NCI-H510A treated with DMSO at 0.1 percent for 48 hours (cell line): Measurements from ENCODE around the gene SVOP.
"Not testable (repeated sequence)": the region's sequence is repeated elsewhere in the genome, so short reads cannot be mapped to it uniquely, and the experiment has no call there.

Source experiments
- DNase-seq: peaks from one replicate; lab custom pipeline; 2025; lab: John Stamatoyannopoulos, UW

The SVOP gene

DNA sequence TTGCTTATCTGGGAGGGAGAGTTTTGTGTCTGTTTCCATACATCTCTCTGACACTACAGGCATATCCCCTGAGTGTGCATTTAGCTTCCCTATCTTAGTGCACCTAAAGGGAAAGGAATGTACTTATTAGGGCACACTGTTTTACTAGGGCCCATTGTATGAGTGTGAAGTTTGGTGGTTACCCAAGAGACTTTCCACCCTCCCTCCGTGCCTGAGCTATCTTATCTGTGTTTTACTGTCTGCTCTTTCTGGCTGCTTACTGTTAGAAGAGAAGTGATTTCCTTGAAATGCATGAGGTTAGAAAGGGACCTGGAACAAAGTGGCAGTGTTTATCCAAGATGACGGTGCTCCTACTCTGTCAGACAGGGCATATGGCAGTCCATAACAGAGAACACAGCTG lies 8.5 kb upstream of the SVOP start:
- DNase-seq = no peak

DNA sequence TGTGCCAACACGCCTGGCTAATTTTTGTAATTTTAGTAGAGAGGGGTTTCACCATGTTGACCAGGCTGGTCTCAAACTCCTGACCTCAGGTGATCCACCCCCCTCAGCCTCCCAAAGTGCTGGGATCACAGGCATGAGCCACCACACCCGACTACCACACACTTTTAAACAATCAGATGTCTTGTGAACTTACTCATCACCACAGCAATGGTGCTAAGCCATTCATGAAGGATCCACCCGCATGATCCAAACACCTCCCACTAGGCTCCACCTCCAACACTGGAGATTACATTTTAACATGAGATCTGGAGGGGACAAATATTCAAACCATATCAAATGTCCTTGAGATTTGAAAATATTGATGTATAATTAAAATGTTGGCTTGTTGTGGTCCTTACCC lies 7.8 kb upstream of the SVOP start:
- not testable (repeated sequence) for DNase-seq

DNA sequence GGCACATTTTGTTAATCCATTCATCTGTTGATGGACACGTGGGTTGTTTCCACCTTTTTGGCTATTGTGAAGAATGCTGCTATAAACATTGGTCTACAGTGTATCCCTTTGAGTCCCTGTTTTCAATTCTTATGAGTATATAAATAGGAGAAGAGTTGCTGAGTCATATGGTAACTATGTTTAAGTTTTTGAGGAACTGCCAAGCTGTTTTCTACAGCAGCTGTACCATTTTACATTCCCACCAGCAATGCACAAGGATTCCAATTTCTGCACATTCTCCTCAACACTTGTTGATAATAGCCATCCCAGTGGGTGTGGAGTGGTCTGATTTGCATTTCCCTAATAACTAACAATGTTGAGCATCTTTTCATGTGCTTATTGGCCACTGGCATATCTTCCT lies 6.9 kb upstream of the SVOP start:
- no peak for DNase-seq

DNA sequence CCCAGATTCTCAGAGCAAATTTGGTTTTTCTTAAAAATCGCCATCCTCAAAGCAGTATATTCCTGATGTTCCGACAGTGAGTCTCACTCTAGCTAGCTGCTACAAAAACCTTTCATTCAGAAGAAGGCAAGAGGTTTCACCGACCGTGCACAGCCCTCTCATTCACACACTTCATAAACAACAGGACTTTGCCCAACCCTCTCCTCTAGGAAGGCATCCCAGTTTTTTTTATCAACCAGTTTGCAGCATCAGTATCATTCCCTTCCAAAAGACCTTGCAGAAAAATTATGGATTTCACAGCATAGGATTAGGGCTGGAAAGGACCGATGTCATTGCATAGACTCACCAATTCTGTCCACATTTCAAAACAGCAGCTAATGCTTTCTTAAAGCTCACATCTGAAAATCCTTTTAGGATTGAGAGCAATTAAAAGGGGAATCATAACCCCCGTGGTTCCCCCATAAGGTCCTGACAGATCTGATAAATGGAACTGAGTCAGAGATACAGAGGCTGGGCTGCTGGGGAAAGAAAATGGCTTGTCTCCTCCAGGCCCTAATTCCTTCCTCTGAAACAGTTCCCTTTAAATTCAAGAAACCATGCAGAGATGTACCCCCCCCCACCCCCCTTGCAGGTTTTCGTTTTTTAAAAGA lies 597 bp downstream of the SVOP start:
- peak; percentile 34 for DNase-seq

DNA sequence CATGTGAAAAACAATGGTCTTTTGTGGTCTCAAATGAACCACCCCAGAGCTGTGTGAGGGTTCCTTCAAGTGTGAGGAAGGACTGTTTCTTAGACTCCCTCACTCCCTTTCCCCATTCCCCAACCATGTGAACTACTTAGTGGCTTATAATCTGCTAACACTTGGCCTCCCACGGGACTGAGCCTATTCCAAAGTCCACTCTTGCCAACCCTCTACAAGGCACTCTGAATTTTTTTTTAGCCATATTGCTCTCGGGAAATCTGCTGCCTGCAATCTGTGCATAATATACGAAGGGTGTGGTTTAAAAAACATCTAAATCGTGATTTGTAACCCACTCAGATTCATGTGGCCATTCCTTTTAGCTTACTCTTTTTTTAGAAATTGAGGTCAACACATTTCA lies 2.6 kb downstream of the SVOP start:
- DNase-seq = no peak

DNA sequence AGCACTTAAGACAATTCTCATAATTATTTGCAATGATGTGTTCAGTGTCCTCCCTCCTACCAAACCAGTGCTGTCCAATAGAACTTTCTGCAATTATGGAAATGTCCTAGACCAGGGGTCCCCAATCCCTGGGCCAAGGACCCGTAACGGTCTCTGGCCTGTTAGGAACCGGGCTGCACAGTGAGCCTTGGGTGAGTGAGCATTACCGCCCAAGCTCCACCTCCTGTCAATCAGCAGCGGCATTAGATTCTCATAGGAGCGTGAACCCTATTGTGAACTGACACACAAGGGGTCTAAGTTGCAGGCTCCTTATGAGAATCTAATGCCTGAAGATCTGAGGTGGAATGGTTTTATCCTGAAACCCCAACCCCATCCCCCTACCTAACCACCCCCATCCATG lies 3.9 kb downstream of the SVOP start:
- DNase-seq = no peak

DNA sequence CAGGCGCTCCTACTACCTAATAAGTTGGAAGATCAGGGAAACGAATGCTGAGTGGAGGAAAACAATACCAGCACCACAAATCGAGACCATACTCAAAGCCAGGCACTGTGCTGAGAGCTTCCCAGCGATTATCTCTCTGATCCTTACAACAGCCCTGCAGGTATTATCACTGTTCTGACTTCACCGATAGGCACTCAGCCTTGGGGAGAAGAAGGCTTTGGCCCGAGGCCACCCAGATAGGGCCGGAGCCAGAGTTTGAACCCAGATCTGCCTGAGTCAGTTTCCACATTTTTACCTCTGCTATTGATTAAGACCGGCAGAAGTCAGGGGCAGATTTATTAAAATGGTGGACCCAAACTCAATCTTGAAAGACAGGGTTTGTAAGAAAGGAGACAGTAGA lies 4.9 kb downstream of the SVOP start:
- DNase-seq = no peak

DNA sequence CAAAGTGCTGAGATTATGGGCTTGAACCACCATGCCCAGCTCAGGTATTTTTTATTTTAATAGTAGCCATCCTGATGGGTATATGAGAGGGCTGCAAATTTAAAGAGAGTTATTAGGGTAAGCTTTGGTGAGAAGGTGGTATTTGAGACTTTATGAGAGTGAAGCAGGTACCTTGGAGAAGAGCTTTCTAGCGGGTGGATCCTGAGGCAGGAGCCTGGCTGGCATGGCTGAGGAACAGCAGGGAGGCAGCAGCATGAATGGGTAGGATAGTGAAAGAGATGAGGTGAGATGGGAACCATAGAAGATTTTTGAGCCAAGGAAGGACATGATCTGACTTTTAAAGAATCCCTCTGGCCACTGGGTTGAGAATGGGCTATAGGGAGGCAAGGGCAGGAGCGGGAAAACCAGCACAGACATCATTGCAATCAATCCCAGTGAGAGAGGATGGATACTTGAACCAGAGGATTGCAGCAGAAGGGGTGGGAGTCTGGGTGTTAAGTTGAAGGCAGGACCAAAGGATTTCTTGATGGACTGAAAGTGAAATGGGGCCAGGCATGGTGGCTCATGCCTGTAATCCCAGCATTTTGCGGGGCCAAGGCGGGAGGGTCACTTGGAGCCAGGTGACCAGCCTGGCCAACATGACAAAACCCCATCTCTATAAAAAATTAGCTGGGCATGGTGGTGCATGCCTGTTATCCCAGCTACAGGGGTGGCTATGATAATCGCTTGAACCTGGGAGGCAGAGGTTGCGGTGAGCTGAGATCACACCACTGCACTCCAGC lies 5.7 kb downstream of the SVOP start:
- DNase-seq = no peak

DNA sequence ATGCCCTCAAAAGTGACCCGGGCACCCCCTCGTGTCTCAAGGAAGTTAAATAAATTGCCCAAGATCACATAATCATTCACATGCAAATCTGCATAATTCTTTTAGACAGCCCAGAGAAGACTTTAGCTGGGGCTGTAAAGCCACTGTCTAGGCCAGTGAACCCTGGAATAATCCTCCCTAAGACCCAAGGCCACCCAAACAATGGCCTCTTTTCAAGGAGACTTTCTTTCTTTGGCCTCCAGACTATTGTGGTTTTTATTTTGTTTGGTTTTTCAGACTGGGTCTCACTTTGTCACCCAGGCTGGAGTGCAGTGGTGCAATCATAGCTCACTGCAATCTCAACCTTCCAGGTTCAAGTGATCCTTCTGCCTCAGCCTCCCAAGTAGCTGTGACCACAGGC lies 10.6 kb downstream of the SVOP start:
- no peak for DNase-seq

DNA sequence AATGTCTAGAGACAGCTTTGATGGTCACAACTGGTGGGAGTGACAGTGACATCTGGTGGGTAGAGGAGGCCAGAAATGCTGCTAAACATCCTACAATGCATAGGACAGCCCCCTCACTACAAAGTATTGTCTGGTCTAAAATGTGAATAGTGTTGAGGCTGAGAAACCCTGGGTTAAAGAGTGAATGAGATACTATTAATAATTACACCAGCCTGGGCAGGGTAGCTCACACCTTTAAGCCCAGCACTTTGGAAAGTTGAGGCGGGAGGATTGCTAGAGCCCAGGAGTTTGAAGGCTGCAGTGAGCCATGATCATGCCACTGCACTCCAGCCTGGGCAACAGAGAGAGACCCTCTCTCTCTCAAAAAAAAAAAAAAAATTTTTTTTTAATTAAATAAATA lies 11.1 kb downstream of the SVOP start:
- DNase-seq = no peak

DNA sequence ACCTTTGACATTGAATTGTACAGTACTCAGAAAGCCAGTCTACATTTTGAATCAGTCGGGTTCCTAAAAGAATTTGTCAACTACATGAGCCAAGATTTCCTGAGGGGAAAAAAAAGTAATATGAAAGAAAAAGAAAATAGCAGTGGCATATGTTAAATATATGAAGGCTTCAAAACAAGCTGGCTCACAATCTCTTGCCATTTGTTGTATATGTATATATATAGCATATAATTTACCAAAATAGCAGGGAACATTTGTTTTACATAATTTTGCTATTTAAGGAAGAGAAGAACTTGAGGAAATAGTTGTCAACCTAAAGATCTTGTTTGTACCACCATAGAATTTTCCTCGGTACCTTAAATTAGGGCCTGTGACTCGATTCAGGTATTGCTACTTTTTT lies 16.9 kb downstream of the SVOP start:
- no peak for DNase-seq

DNA sequence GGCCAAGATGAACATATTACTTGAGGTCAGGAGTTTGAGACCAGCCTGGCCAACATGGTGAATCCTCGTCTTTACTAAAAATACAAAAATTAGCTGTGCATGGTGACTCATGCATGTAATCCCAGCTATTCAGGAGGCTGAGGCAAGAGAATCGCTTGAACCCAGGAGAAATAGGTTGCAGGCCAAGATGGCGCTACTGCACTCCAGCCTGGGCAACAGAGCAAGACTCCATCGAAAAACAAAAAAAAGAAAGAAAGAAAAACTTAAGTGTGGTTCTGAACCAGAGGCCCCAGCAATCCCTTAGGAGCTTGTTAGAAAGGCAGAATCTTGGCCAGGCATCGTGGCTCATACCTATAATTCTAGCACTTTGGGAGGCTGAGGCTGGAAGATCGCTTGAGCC lies 24.5 kb downstream of the SVOP start:
- DNase-seq = no peak

DNA sequence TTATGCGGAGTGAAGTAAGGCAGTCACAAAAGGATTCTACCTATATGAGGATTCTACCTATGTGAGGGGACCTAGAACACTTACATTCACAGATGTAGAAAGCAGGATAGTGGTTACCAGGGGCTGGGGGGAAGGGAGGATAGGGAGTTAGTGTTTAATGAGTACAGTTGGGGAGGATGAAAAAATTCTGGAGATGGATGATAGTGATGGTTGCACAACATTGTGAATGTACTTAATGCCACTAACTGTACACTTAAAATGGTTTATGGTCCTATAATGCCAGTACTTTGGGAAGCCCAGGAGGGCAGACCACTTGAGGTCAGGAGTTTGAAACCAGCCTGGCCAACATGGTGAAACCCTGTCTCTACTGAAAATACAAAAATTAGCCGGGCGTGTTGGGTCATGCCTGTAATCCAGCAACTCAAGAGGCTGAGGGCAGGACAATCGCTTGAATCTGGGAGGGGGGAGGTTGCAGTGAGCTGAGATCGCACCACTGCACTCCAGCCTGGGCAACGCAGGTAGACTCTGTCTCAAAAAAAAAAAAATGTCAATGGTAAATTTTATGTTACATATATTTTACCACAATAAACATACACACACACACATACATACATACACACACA lies 25.4 kb downstream of the SVOP start:
- peak; percentile 49 for DNase-seq

DNA sequence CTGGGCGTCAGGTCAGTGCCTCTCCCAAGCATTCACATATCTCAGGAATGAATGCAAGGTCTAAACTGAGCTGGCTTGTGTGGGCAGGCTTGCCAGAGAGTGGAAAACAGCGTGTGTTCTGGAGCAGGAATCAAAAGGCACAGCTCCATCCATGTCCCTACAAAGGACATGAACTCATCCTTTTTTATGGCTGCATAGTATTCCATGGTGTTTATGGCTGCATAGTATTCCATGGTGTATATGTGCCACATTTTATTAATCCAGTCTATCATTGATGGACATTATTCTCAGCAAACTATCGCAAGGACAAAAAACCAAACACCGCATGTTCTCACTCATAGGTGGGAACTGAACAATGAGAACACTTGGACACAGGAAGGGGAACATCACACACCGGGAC lies 30.8 kb downstream of the SVOP start:
- DNase-seq = not testable (repeated sequence)

DNA sequence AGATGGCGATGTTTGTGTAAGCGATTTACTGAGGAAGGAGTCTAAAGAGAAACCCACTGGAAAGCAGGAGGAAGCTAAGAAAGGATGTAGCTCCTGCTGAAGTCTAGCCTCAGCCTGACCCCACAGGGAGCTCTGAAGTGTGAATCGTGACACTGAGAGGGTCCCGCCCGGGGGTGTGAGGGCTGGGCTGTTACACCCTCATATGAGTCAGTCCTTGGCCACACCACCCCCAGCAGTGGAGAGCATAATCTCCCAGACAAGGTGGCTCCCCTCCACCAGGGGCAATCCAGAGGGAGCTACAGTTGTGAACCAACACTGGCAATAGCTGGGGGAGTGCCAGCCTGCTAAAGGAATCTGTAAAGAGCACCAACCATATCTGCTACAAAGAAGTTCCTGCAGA lies 31.5 kb downstream of the SVOP start:
- DNase-seq = no peak

DNA sequence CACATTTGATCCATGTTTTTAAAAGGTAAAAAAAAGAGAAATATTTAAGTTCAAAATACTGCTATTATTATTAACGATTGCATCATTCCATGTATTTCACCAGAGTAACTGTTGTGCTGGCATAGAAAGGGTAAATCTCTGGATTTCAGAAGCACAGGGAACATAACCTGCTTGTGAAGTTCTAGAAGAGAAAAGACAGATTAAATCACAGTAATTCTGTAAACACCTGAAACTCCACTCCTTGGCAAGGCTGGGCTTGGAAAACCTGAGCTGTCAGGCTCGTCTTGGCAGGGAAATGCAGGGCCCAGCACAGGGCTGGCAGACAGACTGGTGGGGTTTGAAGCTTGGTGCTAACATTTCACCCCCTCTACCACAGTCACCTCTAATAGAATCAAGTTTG lies 35.1 kb downstream of the SVOP start:
- no peak for DNase-seq

DNA sequence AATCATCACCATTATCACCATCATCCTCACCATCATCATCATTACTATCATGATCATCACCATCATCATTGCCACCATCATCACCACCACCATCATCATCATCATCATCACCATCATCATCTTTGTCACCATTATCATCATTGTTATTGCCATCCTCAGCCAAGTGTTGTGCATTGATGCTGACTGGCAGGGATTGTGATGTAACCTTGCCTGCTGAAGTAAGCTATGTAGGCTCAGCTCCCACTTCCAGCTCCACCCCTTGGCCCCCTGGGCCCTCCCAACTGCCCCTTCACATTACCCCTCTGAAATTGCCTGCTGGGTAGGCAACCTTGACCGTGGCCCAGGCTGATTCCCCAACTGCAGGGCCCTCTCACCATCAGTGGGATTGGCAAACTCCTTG lies 37.6 kb downstream of the SVOP start:
- no peak for DNase-seq

DNA sequence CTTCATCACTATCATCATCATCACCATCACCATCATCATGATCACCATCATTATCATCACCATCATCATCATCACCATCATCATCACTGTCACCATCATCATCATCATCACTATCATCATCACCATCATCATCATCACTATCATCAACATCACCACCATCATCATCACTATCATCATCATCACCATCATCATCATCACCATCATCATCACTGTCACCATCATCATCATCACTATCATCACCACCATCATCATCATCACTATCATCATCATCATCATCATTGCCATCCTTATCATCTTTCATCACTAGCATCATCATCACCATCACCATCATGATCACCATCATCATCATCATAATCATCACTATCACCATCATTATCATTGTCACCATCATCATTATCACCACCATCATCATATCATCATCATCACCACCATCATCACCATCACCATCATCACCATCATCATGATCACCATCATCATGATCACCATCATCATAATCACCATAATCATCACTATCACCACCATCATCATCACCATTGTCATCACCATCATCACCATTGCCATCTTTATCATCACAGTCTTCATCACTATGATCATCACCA lies 38.1 kb downstream of the SVOP start:
- no peak for DNase-seq

DNA sequence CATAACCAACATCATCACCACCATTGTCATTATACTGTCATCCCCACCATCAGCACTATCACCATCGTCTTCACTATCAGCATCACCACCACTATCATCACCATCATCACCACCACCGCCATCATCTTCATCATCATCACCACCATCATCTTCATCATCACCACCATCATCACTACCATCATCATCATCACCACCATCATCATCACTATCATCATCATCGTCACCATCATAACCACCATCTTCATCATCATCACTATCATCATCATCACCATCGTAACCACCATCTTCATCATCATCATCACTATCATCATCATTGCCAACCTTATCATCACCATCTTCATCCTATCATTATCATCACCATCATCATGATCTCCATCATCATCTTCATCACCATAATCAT lies 39.0 kb downstream of the SVOP start:
- DNase-seq = no peak

DNA sequence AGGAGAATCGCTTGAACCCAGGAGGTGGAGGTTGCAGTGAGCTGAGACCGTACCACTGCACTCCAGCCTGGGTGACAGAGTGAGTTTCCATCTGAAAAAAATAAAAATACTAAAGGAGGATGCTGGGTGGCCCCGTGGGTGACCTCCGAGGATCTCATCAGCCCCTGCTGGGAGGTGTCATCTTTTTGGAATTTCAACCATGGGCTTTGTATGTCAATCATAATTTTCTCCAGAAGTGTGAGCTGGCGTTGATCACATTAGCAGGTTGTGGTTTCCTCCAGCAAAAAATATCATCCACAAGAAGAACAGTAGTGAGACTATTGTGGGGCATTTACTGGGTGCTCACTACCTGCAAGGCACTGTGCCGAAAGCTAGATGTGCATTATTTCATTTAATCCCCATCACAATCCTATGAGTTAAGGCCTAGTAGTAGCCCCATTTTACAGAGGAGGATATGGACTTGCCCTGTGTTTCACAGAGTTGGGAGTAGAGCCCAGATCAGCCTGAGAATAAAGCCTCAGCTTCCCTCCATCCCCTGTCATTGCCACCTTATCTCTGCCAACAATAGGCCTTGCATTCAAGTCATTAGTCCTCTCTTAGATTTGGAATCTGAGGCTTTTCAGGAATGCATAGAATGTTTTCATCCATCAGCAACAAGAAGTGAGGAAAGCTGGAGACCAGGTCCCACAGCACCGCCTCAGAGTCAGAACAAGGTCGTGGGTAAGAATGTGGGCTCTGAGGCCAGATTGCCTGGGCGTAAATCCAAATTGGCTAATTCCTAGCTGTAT lies 39.8 kb downstream of the SVOP start:
- no peak for DNase-seq

DNA sequence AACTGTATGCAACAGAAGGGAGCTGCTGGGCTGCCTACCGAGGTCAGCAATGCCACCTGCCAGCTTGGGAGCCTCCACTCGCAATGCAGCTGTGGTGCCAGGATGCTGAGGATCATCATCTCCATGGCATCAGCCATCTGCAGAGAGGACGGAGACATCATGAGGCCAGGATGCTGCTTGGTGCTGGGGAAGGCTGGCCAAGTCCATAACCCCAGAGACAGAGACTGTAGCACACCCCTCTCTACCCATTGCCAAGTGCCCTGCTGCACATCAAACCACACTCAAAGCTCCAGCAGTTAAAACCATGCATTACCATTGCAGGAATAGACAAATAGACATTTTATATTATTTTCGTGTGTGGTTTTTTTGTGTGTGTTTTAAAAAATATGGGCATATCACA lies 43.5 kb downstream of the SVOP start:
- no peak for DNase-seq

DNA sequence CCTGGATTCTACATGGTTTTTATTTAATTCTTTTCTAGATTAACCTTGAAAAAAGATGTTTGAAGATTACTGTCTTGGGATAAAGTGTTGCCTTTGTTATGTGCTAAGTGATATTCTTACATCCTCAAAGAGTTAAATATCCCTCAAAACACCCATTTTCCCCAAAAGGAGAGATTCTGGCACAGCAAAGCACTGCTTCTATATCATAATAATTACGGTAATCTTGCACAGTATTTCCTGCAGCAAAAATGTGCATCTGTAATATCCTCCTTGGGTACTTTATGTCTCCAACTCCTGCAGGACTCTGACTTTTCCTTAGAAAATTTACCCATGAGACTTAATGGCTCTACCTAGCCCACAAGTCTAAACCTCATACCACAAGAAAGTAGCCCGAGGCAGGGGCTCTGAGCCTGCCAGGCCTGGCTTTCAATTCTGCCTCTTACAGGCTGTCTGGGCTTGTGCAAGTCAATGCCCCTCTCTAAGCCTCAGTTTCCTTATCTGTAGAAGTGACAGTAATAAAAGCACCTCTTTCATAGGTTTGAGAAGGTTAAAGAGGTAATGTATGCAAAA lies 45.8 kb downstream of the SVOP start:
- DNase-seq = no peak
